Fibroblast of lung (primary cell): ENCODE measurements around the gene KATNA1. TPM values are rescaled to one million over a fixed set of nuclear protein-coding genes. Genes with fewer than 3 reads are reported as not detected.

Experiments
- DNase-seq, 2 donors: peaks; one replicate each; pipeline versions ENCODE4 v3.0.0 to v3.0.0-alpha.2; 2010; ENCODE audit warnings: low read depth in 2 of 2
- H2AFZ ChIP-seq: 2 replicates; pipeline ENCODE4 v1.5.1; 2012; ENCODE audit warnings: low read length, control low read depth, inconsistent platforms
- H3K27ac ChIP-seq: 2 replicates; pipeline ENCODE4 v1.5.1; 2011; ENCODE audit warnings: low read length, control low read depth; ENCODE audit not compliant: insufficient read depth
- H3K27me3 ChIP-seq: 2 replicates; pipeline ENCODE4 v1.5.1; 2011; ENCODE audit warnings: mild to moderate bottlenecking, low read length; ENCODE audit not compliant: control insufficient read depth, insufficient read depth
- H3K36me3 ChIP-seq: 2 replicates; pipeline ENCODE4 v1.5.1; 2011; ENCODE audit warnings: low read length; ENCODE audit not compliant: control insufficient read depth, insufficient read depth
- H3K4me1 ChIP-seq: 2 replicates; pipeline ENCODE4 v1.5.1; 2011; ENCODE audit warnings: low read length; ENCODE audit not compliant: control insufficient read depth, insufficient read depth; ENCODE audit errors: extremely low read depth
- H3K4me2 ChIP-seq: 2 replicates; pipeline ENCODE4 v1.5.1; 2011; ENCODE audit warnings: low read length, control low read depth; ENCODE audit not compliant: insufficient read depth; ENCODE audit errors: extremely low read depth
- H3K4me3 ChIP-seq, 4 experiments: fragments of 200-600 bp in 1 of 4; sonication (generic) in 1 of 4; replicated peaks in 1 of 4; 2 replicates each; pipeline ENCODE4 v1.5.1; 2011 to 2016; ENCODE audit warnings: low read length in 4 of 4, low read depth in 3 of 4, mild to moderate bottlenecking in 3 of 4, control low read depth in 2 of 4, inconsistent platforms in 1 of 4, mixed read lengths in 1 of 4; ENCODE audit not compliant: insufficient read depth in 1 of 4; ENCODE audit errors: control extremely low read depth in 1 of 4
- H3K79me2 ChIP-seq: 2 replicates; pipeline ENCODE4 v1.5.1; 2012; ENCODE audit warnings: mild to moderate bottlenecking, low read length, inconsistent platforms; ENCODE audit not compliant: control insufficient read depth, insufficient read depth
- H3K9ac ChIP-seq: 2 replicates; pipeline ENCODE4 v1.5.1; 2011; ENCODE audit warnings: mild to moderate bottlenecking, low read length, control low read depth; ENCODE audit not compliant: insufficient read depth
- H3K9me3 ChIP-seq: 2 replicates; pipeline ENCODE4 v1.5.1; 2012; ENCODE audit warnings: low read depth, low read length; ENCODE audit not compliant: control insufficient read depth, insufficient read depth
- H4K20me1 ChIP-seq: 2 replicates; pipeline ENCODE4 v1.5.1; 2011; ENCODE audit warnings: low read length; ENCODE audit not compliant: control insufficient read depth, insufficient read depth; ENCODE audit errors: extremely low read depth
- CTCF ChIP-seq, 2 donors: IDR thresholded peaks in 1 of 2; conservative IDR thresholded peaks in 1 of 2; 1 replicate in 1 of 2; 2 replicates in 1 of 2; pipeline ENCODE4 v1.5.1; 2011 to 2012; ENCODE audit warnings: low read length in 2 of 2, control low read depth in 1 of 2, inconsistent platforms in 1 of 2, low read depth in 1 of 2, mild to moderate bottlenecking in 1 of 2
- EZH2 ChIP-seq: IDR thresholded peaks from 2 replicates; pipeline ENCODE4 v1.5.1; 2012; ENCODE audit warnings: low read length, control low read depth, mild to moderate bottlenecking; ENCODE audit errors: missing control alignments
- polyA plus RNA-seq, 2 donors: library from polyadenylated mRNA; depleted of rRNA in 1 of 2; stranded (reverse) in 1 of 2; unstranded in 1 of 2; fragments of >200 nt; gene quantifications; 2 replicates each; pipeline ENCODE4 v1.2.1, GENCODE V29; 2011 to 2012; ENCODE audit warnings: missing spikeins in 1 of 2
- total RNA-seq: library from RNA; depleted of rRNA; stranded (reverse); fragments of >200 nt; gene quantifications from 2 replicates; pipeline ENCODE4 v1.2.1, GENCODE V29; 2014

KATNA1 gene
- total and polyA plus RNA-seq, 2 donors (not counting 1 experiment from before 2014, with no cell fraction given): 27.9 to 37.0 TPM

GRCh38 chr6:149646599-149646998 lies 1.9 kb downstream of the KATNA1 start:
- no peaks in the 10 kb centered on the region for H3K36me3 ChIP-seq
- peaks cover 45% of the 10 kb centered on the region for H3K79me2 ChIP-seq
- no peak for DNase-seq
- H3K4me1 ChIP-seq: no peaks in the 10 kb centered on the region
- no peaks in the 10 kb centered on the region for H3K27me3 ChIP-seq
- H3K27ac ChIP-seq: no peak overlapping the region
- no peaks in the 10 kb centered on the region for H3K9me3 ChIP-seq
- TF ChIP-seq CTCF (conservative IDR thresholded peaks at IDR 0.05 in 1 of 2, IDR thresholded peaks at IDR 0.05 in 1 of 2; ENCODE audit: low read depth in 1 of 2, low read length in 2 of 2): no peak
- no peak for TF ChIP-seq EZH2
- peak overlapping the region; percentile 58 to 96 (median 80) for H3K4me3 ChIP-seq
- H3K9ac ChIP-seq: no peak overlapping the region
- no peak overlapping the region for H2AFZ ChIP-seq
- H3K4me2 ChIP-seq: peak overlapping the region; percentile 38
- H4K20me1 ChIP-seq: no peaks in the 10 kb centered on the region

- TF ChIP-seq CTCF (conservative IDR thresholded peaks at IDR 0.05 in 1 of 2, IDR thresholded peaks at IDR 0.05 in 1 of 2; ENCODE audit: low read depth in 1 of 2, low read length in 2 of 2): no peak
- no peak for TF ChIP-seq EZH2
- no peak overlapping the region for H3K4me3 ChIP-seq
- no peaks in the 10 kb centered on the region for H3K9me3 ChIP-seq
- H3K9ac ChIP-seq: no peak overlapping the region
- H4K20me1 ChIP-seq: no peaks in the 10 kb centered on the region
- H3K4me2 ChIP-seq: no peak overlapping the region
- no peaks in the 10 kb centered on the region for H3K27me3 ChIP-seq
- no peaks in the 10 kb centered on the region for H3K4me1 ChIP-seq
- peak in 1 of 2 donors; percentile 42 for DNase-seq
- no peak overlapping the region for H2AFZ ChIP-seq
- H3K36me3 ChIP-seq: no peaks in the 10 kb centered on the region
- H3K27ac ChIP-seq: no peak overlapping the region
- H3K79me2 ChIP-seq: peaks cover 45% of the 10 kb centered on the region
Observed at GRCh38 chr6:149642829-149643580, 5.5 kb downstream of the KATNA1 start.

DNA sequence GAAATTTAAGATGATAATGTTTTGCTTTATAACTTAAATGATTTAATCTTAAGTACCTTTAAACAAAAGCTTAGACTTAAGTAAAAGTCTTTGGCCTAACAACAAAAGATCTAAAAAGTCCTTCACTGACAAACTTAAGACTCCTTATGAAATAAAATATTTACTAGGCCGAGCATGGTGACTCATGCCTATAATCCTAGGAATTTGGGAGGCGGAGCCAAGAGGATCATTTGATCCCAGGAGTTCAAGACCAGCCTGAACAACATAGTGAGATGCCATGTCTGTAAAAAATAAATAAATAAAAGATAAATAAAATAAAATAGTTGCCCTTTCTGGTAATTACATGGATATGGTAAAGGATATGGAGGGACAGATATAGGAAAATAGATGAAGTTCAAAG lies 12.4 kb downstream of the KATNA1 start:
- Histone ChIP-seq H3K79me2 (no peaks in the 10 kb centered on the region), H3K27ac (no peak overlapping the region), H2AFZ (no peak overlapping the region), H3K9me3 (no peaks in the 10 kb centered on the region), H4K20me1 (no peaks in the 10 kb centered on the region), H3K4me2 (no peak overlapping the region), H3K27me3 (no peaks in the 10 kb centered on the region), H3K36me3 (no peaks in the 10 kb centered on the region), H3K4me1 (no peaks in the 10 kb centered on the region), H3K4me3 (no peak overlapping the region), H3K9ac (no peak overlapping the region)
- no peak for TF ChIP-seq EZH2
- TF ChIP-seq CTCF (conservative IDR thresholded peaks at IDR 0.05 in 1 of 2, IDR thresholded peaks at IDR 0.05 in 1 of 2; ENCODE audit: low read depth in 1 of 2, low read length in 2 of 2): no peak
- DNase-seq: peak; percentile 23 to 53
